BJ (cell line): ENCODE data around the gene DNAH6. TPM values are rescaled to one million over a fixed set of nuclear protein-coding genes. Genes with fewer than 3 reads are reported as not detected.

Experiments
- CTCF ChIA-PET: fragments of 350-600 bp; formaldehyde crosslinking; extraction: SDS; loops from one replicate; lab custom pipeline; 2021; ENCODE audit warnings: antibody characterized with exemption, inconsistent platforms; lab: Yijun Ruan, JAX
- POLR2A ChIA-PET: fragments of 300-600 bp; sonication (Branson Sonifier 250); formaldehyde crosslinking; extraction: SDS; loops from one replicate; lab custom pipeline; 2021; ENCODE audit warnings: antibody characterized with exemption; lab: Charles Lee
- DNase-seq: peaks from one replicate; pipeline ENCODE4 v3.0.0-alpha.2; 2011; ENCODE audit warnings: low read depth
- H3K27me3 ChIP-seq: 2 replicates; pipeline ENCODE4 v1.6.0; 2011; ENCODE audit warnings: low read length; ENCODE audit not compliant: control insufficient read depth, insufficient read depth
- H3K36me3 ChIP-seq: 2 replicates; pipeline ENCODE4 v1.5.1; 2011; ENCODE audit warnings: low read length; ENCODE audit not compliant: control insufficient read depth, insufficient read depth
- H3K4me3 ChIP-seq: 2 replicates; pipeline ENCODE4 v1.5.1; 2011; ENCODE audit warnings: low read depth, mild to moderate bottlenecking, control low read depth, low read length
- CTCF ChIP-seq: IDR thresholded peaks from 2 replicates; pipeline ENCODE4 v1.5.1; 2011; ENCODE audit warnings: low read depth, mild to moderate bottlenecking, control low read depth, inconsistent platforms, low read length, moderate library complexity; ENCODE audit not compliant: insufficient read depth
- polyA plus RNA-seq: library from polyadenylated mRNA; depleted of rRNA; stranded (reverse); fragments of >200 nt; gene quantifications from 2 replicates; pipeline ENCODE4 v1.2.3, GENCODE V29; 2011

Gene DNAH6
- polyA plus RNA-seq, 1 experiment = 0.01 TPM

GRCh38 chr2:84801811-84802210 is 285.5 kb downstream of the DNAH6 start:
- Histone ChIP-seq H3K4me3 (no peak overlapping the region), H3K27me3 (no peaks in the 10 kb centered on the region), H3K36me3 (no peaks in the 10 kb centered on the region)
- ChIA-PET CTCF (no interaction called here), POLR2A (no interaction called here)
- TF ChIP-seq CTCF = no peak
- DNase-seq = no peak

- no peaks in the 10 kb centered on the region for H3K27me3 ChIP-seq
- no peak overlapping the region for H3K4me3 ChIP-seq
- no peaks in the 10 kb centered on the region for H3K36me3 ChIP-seq
- peak; percentile 45 for DNase-seq
- TF ChIP-seq CTCF = no peak
- POLR2A ChIA-PET = no interaction called here
- CTCF ChIA-PET = interaction anchor here (0.8 kb wide), 1 partner anchor 32 kb away, joined by 3 read pairs; no protein-coding TSS in a partner anchor
Measured at GRCh38 chr2:84805250-84805958, 289.1 kb downstream of the DNAH6 start.

- no peaks in the 10 kb centered on the region for H3K27me3 ChIP-seq
- TF ChIP-seq CTCF = no peak
- H3K36me3 ChIP-seq = no peaks in the 10 kb centered on the region
- ChIA-PET CTCF (interaction anchor here (1.1 kb wide), 1 partner anchor 75 kb away, joined by 4 read pairs; no protein-coding TSS in a partner anchor), POLR2A (interaction anchor here (0.9 kb wide), 1 partner anchor 99 kb away, joined by 3 read pairs; no protein-coding TSS in a partner anchor)
- H3K4me3 ChIP-seq = no peak overlapping the region
- DNase-seq = peak; percentile 97
Measured at GRCh38 chr2:84807063-84807485, 290.8 kb downstream of the DNAH6 start.

GRCh38 chr2:84808279-84808678 is 292.0 kb downstream of the DNAH6 start:
- DNase-seq = no peak
- POLR2A ChIA-PET = no interaction called here
- H3K4me3 ChIP-seq = no peak overlapping the region
- CTCF ChIA-PET = no interaction called here
- no peak for TF ChIP-seq CTCF
- no peaks in the 10 kb centered on the region for H3K27me3 ChIP-seq
- no peaks in the 10 kb centered on the region for H3K36me3 ChIP-seq

GRCh38 chr2:84811839-84812431 is 295.6 kb downstream of the DNAH6 start:
- ChIA-PET CTCF (no interaction called here), POLR2A (no interaction called here)
- H3K4me3 ChIP-seq = no peak overlapping the region
- TF ChIP-seq CTCF = no peak
- H3K36me3 ChIP-seq = no peaks in the 10 kb centered on the region
- DNase-seq = no peak
- H3K27me3 ChIP-seq = no peaks in the 10 kb centered on the region
